Mammary epithelial cell (primary cell): ENCODE results near the gene CYTH4.

Source experiments
- EZH2 ChIP-seq: IDR thresholded peaks from 2 replicates; pipeline ENCODE4 v1.6.1; 2012; ENCODE audit warnings: low read length, inconsistent platforms, borderline replicate concordance
- TF ChIP-seq, protein P1 (sequence below), 2 donors: IDR thresholded peaks in 1 of 2; conservative IDR thresholded peaks in 1 of 2; 2 replicates each; pipeline ENCODE4 v1.5.1; 2011 to 2012; ENCODE audit warnings: inconsistent platforms in 2 of 2, low read length in 2 of 2, mild to moderate bottlenecking in 2 of 2, control low read depth in 1 of 2, low read depth in 1 of 2; ENCODE audit not compliant: insufficient read depth in 1 of 2; ENCODE audit errors: extremely low read depth in 1 of 2

DNA sequence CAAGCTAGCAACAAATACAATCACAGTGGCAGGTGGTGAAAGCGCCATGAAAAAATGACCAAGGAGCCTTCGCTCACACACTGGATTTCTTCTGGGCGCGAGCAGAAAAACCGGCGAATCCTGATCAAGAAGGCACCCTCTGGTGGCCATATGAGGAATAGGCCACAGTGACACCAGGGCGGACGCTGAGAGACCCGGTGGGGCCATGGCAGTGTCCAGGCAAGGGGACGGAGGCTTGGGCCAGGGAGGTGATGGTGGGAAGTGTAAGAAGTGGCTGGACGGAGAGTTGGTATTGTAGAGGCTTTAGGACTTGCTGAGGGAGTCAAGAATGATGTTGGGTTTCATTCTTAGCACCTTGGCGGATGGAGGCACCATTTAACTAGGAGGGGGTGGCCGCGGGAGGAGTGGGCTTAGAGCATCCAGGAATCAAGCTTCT is 21.4 kb upstream of the CYTH4 start:
- no peak for TF ChIP-seq EZH2
- TF ChIP-seq, protein P1, sequence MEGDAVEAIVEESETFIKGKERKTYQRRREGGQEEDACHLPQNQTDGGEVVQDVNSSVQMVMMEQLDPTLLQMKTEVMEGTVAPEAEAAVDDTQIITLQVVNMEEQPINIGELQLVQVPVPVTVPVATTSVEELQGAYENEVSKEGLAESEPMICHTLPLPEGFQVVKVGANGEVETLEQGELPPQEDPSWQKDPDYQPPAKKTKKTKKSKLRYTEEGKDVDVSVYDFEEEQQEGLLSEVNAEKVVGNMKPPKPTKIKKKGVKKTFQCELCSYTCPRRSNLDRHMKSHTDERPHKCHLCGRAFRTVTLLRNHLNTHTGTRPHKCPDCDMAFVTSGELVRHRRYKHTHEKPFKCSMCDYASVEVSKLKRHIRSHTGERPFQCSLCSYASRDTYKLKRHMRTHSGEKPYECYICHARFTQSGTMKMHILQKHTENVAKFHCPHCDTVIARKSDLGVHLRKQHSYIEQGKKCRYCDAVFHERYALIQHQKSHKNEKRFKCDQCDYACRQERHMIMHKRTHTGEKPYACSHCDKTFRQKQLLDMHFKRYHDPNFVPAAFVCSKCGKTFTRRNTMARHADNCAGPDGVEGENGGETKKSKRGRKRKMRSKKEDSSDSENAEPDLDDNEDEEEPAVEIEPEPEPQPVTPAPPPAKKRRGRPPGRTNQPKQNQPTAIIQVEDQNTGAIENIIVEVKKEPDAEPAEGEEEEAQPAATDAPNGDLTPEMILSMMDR (conservative IDR thresholded peaks at IDR 0.05 in 1 of 2, IDR thresholded peaks at IDR 0.05 in 1 of 2; ENCODE audit: extremely low read depth in 1 of 2, insufficient read depth in 1 of 2, low read depth in 1 of 2, low read length in 2 of 2): peak; percentile 91 to 95
